GM18499 (cell line): ENCODE results near the gene AIP.

Experiments used
- ATAC-seq: cut with Tn5 transposase; IDR thresholded peaks from one replicate; pipeline ENCODE4 v1.9.1; 2021; ENCODE audit warnings: moderate number of reproducible peaks; ENCODE audit not compliant: insufficient read depth, unreplicated experiment

Gene AIP

DNA sequence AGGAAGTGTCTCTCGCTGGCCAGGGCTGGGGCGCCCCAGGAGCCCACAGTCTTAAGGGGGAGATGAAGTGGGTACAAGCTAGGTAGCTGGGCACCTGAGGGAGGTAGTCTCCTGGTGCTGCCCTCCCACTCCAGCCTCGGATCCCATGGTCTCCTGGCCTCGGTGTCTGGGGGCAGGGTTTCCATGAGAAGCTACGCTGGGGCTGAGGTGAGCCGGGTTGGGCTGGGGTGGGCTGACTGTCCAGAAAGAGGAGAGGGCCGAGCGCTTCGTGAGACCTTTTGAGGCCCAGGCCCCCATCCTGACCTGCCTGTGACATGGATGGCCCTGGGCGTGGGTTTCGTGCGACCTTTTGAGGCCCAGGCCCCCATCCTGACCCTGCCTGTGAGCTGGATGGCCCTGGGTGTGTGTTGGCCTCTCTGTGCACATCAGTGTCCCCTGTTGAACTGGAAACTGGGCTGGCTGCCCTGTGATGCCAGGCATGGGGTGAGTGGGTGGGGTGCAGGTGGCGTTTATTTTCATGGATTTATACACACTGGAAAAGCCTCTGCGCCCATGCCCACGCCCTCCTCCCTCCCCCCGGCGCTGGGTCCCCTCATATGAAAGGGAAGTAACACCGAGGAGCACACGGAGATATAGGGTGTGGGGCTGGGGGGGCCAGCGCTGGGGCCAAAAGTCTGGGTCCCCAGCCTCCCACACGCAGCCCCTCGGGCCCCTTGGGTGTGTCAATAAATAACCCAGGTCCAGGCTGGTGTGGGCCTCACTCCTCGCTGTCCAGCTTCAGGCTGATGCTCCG, 8.6 kb downstream of the AIP start:
- no peak for ATAC-seq

DNA sequence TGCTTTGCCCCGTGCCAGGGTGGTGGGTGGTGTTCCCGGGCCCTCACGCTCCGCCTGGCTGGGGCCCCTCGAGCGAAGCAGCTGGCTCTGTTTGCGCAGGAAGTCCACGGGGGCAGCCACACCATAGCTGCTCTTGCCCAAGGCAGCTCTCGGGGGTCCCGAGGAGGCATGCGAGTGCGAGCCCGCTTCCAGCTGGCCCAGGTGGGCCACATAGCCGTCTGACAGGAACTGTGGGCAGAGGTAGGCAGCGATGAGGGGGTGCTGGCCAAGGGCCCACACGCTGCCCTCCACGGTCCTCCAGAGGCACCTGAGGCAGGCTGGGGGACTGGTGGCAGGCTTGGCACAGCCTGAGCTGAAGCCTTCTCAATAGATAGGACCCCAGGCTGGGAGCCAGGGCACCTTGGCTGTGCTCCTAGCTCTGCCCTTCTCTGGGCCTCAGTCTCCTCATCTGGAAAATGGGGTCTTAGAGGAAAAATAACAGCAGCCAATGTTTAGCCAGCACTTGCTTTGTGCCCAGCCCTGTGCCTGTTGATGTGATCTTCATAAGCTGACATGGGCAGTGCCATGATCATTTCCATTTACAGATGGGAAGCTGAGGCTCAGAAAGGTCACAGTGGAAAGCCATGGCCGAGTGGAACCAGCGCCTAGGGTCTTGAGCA, 9.4 kb downstream of the AIP start:
- no peak for ATAC-seq

- no peak for ATAC-seq
Measured at GRCh38 chr11:67492801-67493547, 10.1 kb downstream of the AIP start.

DNA sequence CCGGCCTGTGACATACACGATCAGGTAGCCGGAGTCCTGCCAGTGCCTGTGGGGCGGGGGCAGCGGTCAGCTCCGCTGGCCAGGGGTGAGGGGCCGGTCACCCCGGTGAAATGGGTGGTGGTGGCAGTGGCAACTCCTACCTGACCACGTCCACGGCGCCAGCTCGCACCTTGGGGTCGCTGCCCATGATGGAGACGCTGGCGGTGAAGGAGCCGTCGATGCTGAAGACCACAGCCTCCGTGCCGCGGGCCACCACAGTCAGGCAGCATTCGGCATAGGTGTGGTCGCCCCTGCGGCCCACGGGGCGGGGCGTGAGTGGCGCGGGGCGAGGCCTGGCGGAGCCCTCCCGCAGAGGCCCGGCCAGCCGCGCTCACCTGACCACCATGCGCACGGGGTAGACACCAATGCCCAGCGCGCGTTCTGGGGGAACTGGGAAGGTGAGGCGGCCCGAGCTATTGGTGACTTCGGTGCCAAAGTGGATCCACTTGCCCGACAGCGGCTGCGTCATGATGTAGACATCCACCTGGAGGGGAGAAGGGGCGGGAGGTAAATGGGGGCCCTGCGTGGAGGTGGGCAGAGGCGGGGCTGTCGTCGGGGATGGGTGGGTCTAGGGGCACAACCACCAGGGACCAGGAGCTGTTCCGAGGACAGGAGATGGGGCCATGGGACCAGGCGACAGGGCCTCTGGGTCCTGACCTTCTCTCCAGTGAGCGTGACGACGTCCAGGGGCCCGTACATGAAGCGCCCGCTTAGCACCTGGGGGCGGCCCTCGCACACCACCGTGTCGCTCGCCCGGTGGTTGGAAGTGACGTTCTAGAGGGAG, 10.9 kb downstream of the AIP start:
- ATAC-seq: no peak

- no peak for ATAC-seq
Measured at GRCh38 chr11:67494371-67495233, 11.8 kb downstream of the AIP start.

DNA sequence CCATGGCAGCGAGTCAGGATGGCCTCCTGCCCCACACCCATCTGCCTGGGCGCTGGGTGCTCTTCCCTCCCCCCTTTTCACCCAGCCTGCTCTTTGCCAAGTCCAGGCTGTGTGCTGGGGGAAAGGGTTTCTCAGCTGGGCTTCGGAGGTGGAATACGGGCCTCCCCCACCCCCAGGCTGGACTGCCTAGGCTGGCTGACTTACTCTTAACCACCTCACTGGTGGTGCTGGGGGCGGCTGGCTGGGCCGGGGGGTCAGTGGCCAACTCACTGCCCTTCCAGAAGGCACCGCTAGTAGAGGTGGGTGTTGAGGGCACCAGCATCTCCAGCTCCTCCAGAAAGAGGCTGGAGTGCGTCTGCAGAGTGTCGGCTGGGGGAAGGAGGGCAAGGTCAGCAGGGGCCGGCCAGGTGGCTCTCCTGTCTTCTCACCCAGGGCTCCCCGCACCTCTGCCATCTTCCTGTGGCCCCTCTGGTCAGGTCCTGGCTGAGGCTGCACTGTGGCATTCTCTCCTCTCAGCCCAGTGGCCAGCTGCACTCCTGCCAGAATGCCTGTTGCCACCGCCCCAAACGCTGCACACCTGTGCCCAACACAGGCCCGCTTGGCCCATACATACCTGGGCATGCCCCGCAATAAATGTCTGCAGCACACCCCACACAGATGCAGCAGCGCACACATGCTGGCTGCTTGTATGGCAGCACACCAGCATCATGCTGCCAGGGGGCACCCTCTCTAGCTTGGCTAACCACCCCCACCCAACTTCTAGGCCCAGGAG, 12.6 kb downstream of the AIP start:
- no peak for ATAC-seq

DNA sequence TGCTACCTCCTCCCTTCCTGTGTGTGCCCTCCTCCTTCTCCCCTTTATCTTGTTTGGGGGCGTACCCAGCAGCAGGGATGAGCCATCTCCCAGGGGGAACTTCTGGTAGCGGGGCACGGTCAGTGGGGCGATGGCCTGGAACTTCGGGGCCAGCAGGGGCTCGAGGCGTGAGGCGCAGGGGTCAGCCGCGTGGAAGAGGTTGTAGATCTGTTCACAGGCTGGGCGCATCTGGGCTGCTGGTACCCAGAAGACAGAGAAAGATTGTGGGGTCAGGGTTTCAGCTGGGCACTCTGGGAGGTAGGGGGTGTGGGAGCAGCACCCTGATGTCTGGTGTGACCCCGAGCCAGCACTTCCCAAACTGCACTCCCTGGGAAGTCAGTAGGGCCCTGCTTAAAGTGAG, 13.3 kb downstream of the AIP start:
- ATAC-seq: no peak

DNA sequence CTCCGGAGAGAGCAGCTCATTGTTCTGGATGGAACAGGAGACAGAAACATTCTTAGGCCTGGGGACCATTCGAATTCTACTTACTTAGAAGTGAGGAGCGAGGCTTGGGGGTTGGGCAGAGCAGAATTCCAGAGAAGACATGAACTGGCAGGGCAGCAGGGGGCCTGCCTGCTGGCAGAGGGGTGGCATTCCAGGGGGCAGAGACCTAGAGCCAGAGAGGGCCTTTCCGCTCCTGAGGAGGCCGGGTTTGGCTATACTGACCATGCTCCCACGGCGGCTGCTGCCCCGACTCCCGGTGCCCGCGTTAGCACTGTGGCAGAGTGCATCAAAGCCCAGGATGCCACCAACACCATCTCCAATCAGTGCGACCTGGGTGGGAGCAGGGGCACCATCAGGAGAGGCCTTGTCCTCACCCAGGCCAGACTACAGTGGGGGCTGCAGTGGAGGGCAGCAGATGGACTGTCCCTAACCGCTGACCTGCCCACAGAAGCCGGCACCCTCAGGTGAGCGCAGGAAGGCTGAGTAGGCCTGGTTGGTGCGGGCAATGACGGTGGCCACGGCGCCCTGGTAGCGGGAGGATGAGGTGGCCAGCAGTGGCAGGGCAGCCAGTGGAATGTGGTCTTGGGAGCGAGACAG, 14.9 kb downstream of the AIP start:
- no peak for ATAC-seq

- ATAC-seq: no peak
Measured at GRCh38 chr11:67498544-67498972, 15.7 kb downstream of the AIP start.

DNA sequence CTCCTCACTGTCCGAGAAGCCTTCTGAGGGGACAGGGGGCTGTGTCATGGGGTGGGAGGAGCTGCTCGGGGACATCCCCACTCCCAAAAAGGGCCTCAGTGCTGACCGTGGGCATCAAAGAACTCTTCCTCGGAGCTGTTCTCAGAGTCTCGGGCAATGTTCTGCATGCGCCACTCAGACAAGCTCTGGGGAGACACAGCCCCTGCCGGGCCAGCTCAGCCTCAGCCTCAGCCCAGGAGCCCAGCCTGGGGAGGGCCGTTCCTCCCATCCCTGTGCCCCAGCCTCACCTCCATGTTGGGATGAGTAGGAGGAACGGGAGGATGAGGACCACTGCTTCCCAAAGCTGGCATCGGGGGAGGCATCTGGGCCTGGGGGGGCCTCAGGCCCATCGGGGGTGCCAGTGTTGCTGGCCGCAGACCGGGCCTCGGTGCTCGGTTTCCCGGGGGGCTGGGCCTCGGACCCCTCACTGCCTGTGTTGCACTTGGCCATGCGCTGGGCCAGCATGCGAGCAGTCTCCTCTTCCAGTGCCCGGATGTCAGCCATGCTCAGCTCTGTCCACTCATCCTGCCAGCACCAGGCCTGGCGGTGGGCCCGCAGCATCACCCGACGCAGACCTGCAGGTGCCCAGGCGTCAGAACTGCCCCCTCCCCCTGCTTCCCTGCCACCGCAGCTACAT, 17.1 kb downstream of the AIP start:
- ATAC-seq: no peak

- ATAC-seq: no peak
Measured at GRCh38 chr11:67500484-67500821, 17.6 kb downstream of the AIP start.

DNA sequence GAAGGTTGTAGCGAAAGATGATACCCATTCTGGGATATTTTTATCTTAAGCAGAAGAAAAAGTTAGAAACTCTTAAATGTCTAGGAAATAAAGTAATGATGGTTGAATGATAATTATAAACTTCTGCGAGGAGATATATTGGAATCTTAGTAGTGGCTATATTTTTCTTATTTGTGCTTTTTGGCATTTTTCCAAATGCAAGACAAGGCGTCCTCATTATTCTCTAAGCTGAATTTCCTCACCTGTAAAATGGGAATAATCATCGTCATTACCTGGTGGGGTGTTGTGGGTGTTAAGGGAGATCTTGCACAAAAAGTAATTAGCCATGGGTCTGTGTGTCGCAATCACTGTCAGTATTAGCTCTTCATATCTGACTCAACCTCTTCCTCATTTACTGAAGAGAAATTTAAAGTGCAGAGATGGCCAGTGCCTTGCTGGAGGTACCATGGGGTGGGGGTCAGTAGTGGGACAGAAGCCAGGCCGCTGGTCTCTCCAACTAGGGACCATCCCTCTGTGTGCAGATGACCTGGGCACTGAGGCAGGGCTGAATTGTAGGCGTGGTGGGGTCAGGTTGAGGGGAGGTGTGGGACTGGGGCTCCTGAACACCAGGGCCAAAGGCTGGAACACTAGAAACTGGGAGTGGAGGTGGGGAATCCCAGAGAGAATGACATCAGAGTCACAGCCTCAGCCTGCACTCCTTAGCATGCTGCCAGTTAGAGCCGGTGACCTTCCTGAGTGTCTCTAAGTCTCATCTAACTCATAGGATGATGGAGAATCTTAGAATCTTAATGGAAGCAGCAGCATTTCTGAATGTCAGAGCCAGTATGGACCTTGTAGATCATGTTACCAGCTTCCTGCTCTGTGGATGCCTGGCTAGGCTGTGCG, 18.2 kb downstream of the AIP start:
- no peak for ATAC-seq

- ATAC-seq: no peak
Measured at GRCh38 chr11:67501854-67502253, 19.0 kb downstream of the AIP start.

- ATAC-seq: no peak
Measured at GRCh38 chr11:67502328-67502979, 19.6 kb downstream of the AIP start.

GRCh38 chr11:67503119-67504004, 20.5 kb downstream of the AIP start:
- no peak for ATAC-seq
